GM12892 (cell line): ENCODE data around the gene PRKCZ.

Experiments
- POLR2A ChIP-seq: IDR thresholded peaks from 2 replicates; pipeline ENCODE4 v1.6.1; 2011; ENCODE audit warnings: low read depth, low read length, control low read depth
- POLR2AphosphoS5 ChIP-seq: IDR thresholded peaks from 2 replicates; pipeline ENCODE4 v1.6.1; 2011; ENCODE audit warnings: low read depth, low read length, control low read depth
- TAF1 ChIP-seq: IDR thresholded peaks from 2 replicates; pipeline ENCODE4 v1.6.1; 2011; ENCODE audit warnings: low read depth, mild to moderate bottlenecking, control low read depth, low read length, borderline replicate concordance

DNA sequence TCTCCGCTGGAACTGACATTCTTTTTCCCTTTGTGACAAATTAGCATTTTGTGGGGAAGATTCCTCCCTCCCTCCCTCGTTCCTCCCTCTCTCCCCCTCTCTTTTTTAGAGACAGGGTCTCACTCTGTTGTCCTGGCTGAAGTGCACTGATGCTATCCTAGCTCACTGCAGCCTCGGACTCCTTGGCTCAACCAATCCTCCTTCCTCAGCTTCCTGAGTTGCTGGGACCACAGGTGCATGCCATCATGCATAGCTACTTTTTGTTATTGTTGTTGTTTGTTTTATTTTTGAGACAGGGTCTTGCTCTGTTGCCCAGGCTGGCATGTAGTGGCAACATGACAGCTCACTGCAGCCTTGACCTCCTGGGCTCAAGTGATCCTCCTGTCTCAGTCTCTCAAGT is 171.1 kb downstream of the PRKCZ start:
- TF ChIP-seq TAF1 (no peak), POLR2A (no peak), POLR2AphosphoS5 (no peak)
